Transverse colon (tissue), 4 donors: ENCODE results near the gene GOLM1. TPM values are rescaled to one million over a fixed set of nuclear protein-coding genes. Genes with fewer than 3 reads are reported as not detected.
A peak's percentile ranks its signal among the peaks of the same experiment; 100 is the strongest.

Experiments
- DNase-seq: peaks from one replicate; pipeline ENCODE4 v3.0.0-alpha.2; 2019
- H3K27ac ChIP-seq, 4 donors: fragments of 200-600 bp; sonication (generic); 2 replicates each; pipeline ENCODE4 v1.5.1; 2016 to 2018; ENCODE audit warnings: inconsistent platforms in 4 of 4
- H3K27me3 ChIP-seq: fragments of 200-600 bp; sonication (generic); 2 replicates; pipeline ENCODE4 v1.5.1; 2017; ENCODE audit warnings: inconsistent platforms
- H3K36me3 ChIP-seq, 4 donors: fragments of 200-600 bp; sonication (generic); 2 replicates each; pipeline ENCODE4 v1.5.1; 2017 to 2019; ENCODE audit warnings: inconsistent platforms in 4 of 4
- H3K4me1 ChIP-seq, 4 donors: fragments of 200-600 bp; sonication (generic); 2 replicates each; pipeline ENCODE4 v1.5.1; 2017 to 2020; ENCODE audit warnings: inconsistent platforms in 4 of 4
- H3K4me3 ChIP-seq, 4 donors: fragments of 200-600 bp; sonication (generic); 1 replicate in 1 of 4; 2 replicates in 3 of 4; pipeline versions ENCODE4 v1.5.1 to v1.6.1; 2017 to 2019; ENCODE audit warnings: inconsistent platforms in 4 of 4
- H3K9me3 ChIP-seq, 2 donors: fragments of 200-600 bp; sonication (generic); 2 replicates each; pipeline ENCODE4 v1.5.1; 2017 to 2019; ENCODE audit warnings: inconsistent platforms in 2 of 2
- EP300 ChIP-seq: sonication (generic); formaldehyde crosslinking; IDR thresholded peaks from one replicate; pipeline ENCODE4 v1.6.1; 2017; ENCODE audit warnings: antibody characterized with exemption, low read depth
- POLR2A ChIP-seq: fragments of 450-650 bp; IDR thresholded peaks from one replicate; pipeline ENCODE4 v1.6.1; 2016; ENCODE audit warnings: antibody characterized with exemption, mild to moderate bottlenecking, moderate library complexity
- POLR2AphosphoS5 ChIP-seq, 3 donors: sonication (generic); formaldehyde crosslinking; IDR thresholded peaks; one replicate each; pipeline ENCODE4 v1.6.1; 2016; ENCODE audit warnings: antibody characterized with exemption in 3 of 3
- WGBS, 2 donors: methylation state at CpG; one replicate each; pipeline ENCODE4 v1.1.5; 2018; ENCODE audit warnings: low coverage in 1 of 2; 5-methylcytosine and 5-hydroxymethylcytosine counted together
- in situ Hi-C, 4 donors: fragments of 200-750 bp; cut with MboI; loops; one replicate each; pipeline versions ENCODE4 v1.15.0 to v1.15.1; 2017; ENCODE audit warnings: low sequenced_read_pairs in 3 of 4, low pct_ligation_motif_present in 1 of 4, low pct_unique_long_range_greater_than_20kb in 1 of 4
- intact Hi-C: fragments of 100-400 bp; cut with DNase I; formaldehyde crosslinking; loops from one replicate; pipeline ENCODE4 v1.15.1; 2023; ENCODE audit warnings: low total_unique reads
- total RNA-seq, 4 donors: library from RNA; depleted of rRNA; stranded (reverse); fragments of >200 nt; gene quantifications; one replicate each; pipeline ENCODE4 v1.1.0, GENCODE V29; 2016
- TF ChIP-seq, protein P1 (sequence below), 5 experiments: fragments of 200-600 bp in 3 of 5; fragments of 450-650 bp in 2 of 5; sonication (generic) in 3 of 5; IDR thresholded peaks; 1 replicate in 2 of 5; 2 replicates in 3 of 5; pipeline ENCODE4 v1.5.1; 2016 to 2017; ENCODE audit warnings: antibody characterized with exemption in 5 of 5, inconsistent platforms in 3 of 5, mild to moderate bottlenecking in 2 of 5, moderate library complexity in 1 of 5

GOLM1 gene
- total RNA-seq, 4 donors from 2014 or later: 96.1 to 295 (median 177) TPM

DNA sequence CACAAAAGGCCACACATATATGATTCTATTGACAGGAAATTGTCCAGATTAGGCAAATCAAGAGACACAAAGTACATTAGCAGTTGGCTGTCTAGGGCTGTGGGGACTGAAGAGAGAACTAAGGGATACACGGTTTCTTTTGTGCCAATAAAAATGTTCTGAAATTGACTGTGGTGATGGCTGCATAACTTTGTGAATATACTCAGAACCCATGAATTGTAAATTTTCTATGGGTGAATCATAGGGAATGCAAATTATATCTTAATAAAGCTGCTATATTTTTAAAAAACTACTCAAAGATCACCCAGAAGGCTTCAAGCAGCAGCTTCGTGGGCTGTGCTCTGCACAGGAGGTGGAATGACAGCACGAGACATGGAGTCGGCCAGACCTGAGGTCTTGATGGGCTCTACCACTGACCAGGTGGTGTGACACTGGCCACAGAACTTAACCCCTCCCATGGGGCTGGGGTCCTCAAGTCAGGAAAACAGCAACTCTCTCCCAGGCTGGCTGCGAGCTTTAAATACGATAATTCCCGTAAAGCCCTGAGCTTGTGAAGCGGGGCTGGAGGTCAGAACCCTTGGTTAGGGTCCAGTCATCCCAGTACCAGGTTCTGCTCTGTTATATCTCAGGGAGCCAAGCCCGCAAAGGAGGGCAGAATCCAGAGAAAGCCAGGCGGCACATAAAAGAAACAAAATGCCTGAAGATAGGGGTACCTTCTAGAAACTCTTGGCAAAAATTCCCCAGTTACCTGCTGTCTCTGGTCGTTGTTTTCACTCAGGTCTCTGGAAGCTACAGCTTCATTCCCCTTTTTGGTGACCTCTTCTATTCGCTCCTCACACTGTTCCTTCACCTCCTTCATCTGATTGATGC is 59.1 kb downstream of the GOLM1 start:
- H3K36me3 ChIP-seq: no peaks in the 10 kb centered on the region
- in situ Hi-C loops: no loop called here
- H3K27ac ChIP-seq: no peak overlapping the region
- TF ChIP-seq, protein P1, sequence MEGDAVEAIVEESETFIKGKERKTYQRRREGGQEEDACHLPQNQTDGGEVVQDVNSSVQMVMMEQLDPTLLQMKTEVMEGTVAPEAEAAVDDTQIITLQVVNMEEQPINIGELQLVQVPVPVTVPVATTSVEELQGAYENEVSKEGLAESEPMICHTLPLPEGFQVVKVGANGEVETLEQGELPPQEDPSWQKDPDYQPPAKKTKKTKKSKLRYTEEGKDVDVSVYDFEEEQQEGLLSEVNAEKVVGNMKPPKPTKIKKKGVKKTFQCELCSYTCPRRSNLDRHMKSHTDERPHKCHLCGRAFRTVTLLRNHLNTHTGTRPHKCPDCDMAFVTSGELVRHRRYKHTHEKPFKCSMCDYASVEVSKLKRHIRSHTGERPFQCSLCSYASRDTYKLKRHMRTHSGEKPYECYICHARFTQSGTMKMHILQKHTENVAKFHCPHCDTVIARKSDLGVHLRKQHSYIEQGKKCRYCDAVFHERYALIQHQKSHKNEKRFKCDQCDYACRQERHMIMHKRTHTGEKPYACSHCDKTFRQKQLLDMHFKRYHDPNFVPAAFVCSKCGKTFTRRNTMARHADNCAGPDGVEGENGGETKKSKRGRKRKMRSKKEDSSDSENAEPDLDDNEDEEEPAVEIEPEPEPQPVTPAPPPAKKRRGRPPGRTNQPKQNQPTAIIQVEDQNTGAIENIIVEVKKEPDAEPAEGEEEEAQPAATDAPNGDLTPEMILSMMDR (IDR thresholded peaks at IDR 0.05): no peak
- TF ChIP-seq POLR2AphosphoS5 (IDR thresholded peaks at IDR 0.05) (no peak), POLR2A (no peak), EP300 (no peak)
- intact Hi-C loops: no loop called here
- no peaks in the 10 kb centered on the region for H3K9me3 ChIP-seq
- WGBS, 2 donors: 92 to 96% methylated on average over 4 to 12 of the region's 12 CpGs
- H3K4me1 ChIP-seq: peaks cover 0 to 21% (median 4%) of the 10 kb centered on the region in 4 donors
- no peak overlapping the region for H3K4me3 ChIP-seq
- no peaks in the 10 kb centered on the region for H3K27me3 ChIP-seq
- DNase-seq: no peak

DNA sequence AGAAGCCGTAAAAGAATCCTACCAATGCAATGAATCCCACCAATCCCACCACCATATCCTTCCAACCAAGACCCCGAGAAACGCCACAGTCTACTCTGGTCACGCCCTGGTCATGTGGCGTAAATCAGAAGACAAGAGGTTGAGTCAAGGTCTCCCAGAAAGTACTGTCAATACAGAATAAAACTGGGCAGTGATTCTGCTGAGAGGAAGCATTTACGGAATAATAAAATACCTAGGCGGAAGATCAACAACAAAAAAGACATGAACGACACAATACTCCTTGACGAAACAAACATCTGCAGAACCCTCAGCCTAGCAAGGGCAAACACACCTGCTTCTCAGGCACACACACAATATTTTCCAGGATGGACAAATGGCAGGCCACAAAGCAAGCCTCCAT is 62.8 kb downstream of the GOLM1 start:
- H3K4me3 ChIP-seq: no peak overlapping the region
- H3K27ac ChIP-seq: peak overlapping the region; percentile 21 to 67 (median 60)
- 58 to 84% methylated on average over 4 to 9 of the region's 9 CpGs for WGBS, 2 donors
- peaks cover 0 to 7% (median 0%) of the 10 kb centered on the region in 4 donors for H3K36me3 ChIP-seq
- H3K27me3 ChIP-seq: no peaks in the 10 kb centered on the region
- DNase-seq: peak; percentile 22
- peaks cover 0 to 18% (median 3%) of the 10 kb centered on the region in 4 donors for H3K4me1 ChIP-seq
- in situ Hi-C loops: no loop called here
- TF ChIP-seq POLR2AphosphoS5 (IDR thresholded peaks at IDR 0.05): no peak
- no peak for TF ChIP-seq POLR2A
- TF ChIP-seq, protein P1 (IDR thresholded peaks at IDR 0.05): no peak
- TF ChIP-seq EP300: no peak
- H3K9me3 ChIP-seq: no peaks in the 10 kb centered on the region
- intact Hi-C loops: no loop called here

DNA sequence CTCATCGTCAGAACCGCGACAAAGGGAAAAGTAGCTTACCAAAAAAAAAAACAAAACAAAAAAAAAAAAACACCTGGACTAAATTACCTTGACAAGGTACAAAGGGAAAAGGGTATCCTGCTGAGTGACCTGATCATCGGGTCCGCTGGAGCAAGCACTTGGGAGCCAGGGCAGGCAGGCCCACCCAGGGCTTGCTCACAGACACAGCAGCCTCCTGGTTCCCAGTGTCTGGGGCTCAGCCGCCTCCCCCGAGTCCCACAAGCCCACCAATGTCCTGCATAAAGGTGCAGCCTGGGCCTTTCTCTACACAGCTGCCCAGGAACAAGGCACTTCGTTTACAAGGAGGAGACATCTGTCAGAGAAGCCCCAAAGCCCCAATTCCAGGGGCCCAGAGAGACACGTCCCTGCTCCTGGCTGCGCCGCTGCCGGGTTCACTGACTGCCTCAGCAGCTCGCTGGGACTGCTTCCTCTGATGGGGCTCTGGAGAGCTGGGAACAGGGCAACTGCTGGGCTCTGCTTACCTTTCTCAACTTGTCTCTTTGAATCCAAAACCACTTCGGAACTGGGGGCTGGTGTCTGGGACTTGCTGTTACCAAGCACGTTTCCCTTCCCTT is 63.4 kb downstream of the GOLM1 start:
- Histone ChIP-seq H3K4me1 (peaks cover 0 to 13% (median 2%) of the 10 kb centered on the region in 4 donors), H3K36me3 (peaks cover 0 to 7% (median 0%) of the 10 kb centered on the region in 4 donors), H3K27me3 (no peaks in the 10 kb centered on the region), H3K4me3 (no peak overlapping the region), H3K9me3 (no peaks in the 10 kb centered on the region), H3K27ac (peak overlapping the region; percentile 21 to 67 (median 60))
- intact Hi-C loops: no loop called here
- TF ChIP-seq, protein P1 (IDR thresholded peaks at IDR 0.05): no peak
- no peak for TF ChIP-seq POLR2A
- no peak for TF ChIP-seq EP300
- no peak for TF ChIP-seq POLR2AphosphoS5 (IDR thresholded peaks at IDR 0.05)
- 77 to 78% methylated on average over 3 to 15 of the region's 15 CpGs for WGBS, 2 donors
- DNase-seq: no peak
- in situ Hi-C loops: no loop called here
